ENCODE results near the gene BFAR.
"Not testable (repeated sequence)": the region's sequence is repeated elsewhere in the genome, so short reads cannot be mapped to it uniquely, and the experiment has no call there.

Gene BFAR

DNA sequence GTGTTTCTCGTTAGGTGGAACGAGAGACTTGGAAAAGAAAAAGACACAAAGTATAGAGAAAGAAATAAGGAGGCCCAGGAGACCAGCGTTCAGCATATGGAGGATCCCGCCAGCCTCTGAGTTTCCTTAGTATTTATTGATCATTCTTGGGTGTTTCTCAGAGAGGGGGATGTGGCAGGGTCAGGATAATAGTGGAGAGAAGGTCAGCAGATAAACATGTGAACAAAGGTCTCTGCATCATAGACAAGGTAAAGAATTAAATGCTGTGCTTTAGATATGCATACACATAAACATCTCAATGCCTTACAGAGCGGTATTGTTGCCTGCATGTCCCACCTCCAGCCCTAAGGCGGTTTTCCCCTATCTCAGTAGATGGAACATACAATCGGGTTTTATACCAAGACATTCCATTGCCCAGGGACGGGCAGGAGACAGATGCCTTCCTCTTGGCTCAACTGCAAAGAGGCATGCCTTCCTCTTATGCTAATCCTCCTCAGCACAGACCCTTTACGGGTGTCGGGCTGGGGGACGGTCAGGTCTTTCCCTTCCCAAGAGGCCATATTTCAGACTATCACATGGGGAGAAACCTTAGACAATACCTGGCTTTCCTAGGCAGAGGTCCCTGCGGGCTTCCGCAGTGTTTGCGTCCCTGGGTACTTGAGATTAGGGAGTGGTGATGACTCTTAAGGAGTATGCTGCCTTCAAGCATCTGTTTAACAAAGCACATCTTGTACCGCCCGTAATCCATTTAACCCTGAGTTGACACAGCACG lies 3.6 kb downstream of the BFAR start:
- not testable (repeated sequence) for DNase-seq

DNA sequence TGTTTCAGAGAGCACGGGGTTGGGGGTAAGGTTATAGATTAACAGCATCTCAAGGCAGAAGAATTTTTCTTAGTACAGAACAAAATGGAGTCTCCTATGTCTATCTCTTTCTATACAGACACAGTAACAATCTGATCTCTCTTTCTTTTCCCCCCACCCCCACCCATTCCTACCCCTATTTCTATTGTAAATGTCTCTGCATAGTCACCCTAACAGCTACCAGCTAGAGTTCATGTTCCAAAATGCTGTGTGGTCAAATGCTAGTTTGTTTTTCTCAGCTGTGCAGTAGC lies 4.1 kb downstream of the BFAR start:
- DNase-seq = not testable (repeated sequence)

DNA sequence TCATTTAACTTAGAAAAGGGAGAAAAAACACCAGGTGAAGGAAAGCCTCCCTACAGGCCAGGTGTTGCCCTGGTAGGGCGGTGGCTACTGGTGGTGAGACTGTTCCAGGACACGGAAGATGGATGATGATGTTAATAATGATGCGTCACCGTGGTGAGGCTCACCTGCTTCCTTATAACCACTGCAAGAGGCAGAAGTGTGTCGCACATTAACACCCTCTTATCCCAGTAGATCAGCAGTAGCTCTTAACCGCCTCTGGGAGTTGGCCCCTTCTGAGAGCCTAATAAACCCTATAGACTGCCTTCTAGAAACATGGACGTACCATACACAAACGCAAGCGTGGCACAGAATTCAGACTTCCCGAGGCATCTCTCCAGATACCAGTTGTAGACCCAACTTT lies 7.8 kb downstream of the BFAR start:
- DNase-seq = no peak

DNA sequence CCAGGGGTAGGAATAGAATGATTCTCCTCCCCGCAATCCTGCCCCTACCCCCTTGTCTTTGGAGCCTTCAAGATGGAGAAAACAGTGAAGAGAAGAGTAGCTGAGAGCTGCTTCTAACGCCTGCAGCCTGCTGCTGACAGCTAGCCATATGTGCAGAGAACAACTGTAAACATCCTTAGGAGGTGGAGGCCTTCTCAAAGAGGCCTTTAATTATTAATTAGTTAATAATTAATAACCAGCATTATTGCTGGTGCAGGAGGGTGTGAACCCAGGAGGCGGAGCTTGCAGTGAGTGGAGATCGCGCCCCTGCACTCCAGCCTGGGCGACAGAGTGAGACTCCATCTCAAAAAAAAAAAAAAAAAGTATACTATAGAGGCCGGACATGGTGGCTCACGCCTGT lies 8.5 kb downstream of the BFAR start:
- DNase-seq = no peak

DNA sequence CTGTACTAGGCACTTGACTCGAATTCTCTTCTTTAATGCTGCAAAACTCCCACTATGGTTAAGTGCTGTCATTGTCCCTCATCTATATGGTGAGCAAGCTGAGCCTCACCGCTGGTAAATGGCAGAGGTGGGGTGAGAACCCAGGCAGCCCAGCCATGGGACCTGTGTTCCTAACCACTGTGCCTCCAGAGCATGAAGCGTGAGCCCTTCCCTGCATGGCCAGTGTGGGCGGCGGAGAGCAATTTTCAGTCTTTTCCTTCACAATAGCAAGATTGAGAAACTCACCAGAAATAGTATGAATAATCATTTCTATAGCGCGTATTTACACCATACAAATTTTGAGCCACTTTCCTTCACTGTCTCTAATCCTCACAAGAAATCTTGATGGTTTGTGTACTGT lies 9.2 kb downstream of the BFAR start:
- DNase-seq = no peak

DNA sequence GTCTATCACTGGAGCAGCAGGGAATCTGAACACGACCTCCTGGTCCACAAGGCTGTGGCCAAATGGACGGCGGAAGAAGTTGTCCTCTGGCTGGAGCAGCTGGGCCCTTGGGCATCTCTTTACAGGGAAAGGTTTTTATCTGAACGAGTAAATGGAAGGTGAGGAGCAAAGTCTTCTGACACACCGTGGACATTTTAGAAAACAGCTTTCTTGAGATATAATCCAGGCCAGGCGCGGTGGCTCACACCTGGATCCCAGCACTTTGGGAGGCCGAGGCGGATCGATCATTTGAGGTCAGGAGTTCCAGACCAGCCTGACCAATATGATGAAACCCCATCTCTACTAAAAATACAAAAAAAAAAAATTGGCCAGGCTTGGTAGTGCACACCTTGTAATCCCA lies 17.1 kb downstream of the BFAR start:
- DNase-seq = no peak

DNA sequence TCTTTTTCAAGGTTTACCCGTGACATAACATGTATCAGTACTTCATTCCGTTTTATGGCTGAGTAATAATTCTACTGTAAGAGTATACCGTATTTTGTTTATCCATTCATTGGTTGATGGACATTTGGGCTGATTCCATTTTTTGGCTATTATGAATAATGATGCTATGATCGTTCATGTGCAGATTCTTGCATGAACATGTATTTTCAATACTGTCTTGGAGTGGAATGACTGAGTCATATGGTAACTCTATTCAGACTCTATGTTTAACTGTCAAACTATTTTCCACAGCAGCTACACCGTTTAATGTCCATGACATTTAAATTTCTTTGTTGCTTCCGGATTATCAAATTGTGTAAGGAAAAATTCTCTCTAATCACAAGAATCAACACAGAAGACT lies 17.9 kb downstream of the BFAR start:
- no peak for DNase-seq

DNA sequence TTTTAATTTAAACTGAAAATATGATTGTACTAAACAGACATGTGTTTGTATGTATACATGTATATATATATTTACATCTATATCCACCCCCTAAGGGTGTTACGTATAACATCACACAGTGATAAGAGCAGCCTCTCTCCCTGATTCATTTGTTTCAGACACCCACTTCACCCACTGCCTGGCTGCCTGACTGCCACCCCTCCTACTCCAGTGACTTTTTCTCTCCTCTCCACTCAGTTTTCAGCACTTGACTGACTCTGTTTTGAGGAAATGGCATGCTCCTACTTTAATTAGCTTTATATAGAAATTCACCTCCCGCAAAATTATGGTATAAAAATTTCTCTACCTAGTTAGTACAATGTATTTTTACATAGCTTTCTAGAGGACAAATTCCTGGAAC lies 20.0 kb downstream of the BFAR start:
- no peak for DNase-seq

DNA sequence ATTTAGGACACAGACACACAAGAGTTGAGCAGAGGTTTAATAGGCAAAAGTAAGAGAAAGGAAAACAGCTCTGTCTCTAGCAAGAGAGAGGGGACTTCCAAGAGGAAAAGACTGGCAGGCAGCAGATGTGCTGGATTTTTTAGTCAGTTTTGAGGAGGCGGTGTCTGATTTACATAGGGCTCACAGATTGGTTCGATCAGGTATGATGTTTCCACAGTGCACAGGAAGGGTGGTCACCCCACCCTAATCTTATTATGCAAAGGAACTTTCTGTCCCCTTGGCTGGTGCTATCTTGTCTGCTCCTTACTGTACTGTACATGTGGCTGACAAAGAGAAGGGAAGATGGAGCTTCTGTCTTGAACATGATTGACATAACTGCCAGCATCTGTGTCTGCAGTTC lies 25.3 kb downstream of the BFAR start:
- no peak for DNase-seq

DNA sequence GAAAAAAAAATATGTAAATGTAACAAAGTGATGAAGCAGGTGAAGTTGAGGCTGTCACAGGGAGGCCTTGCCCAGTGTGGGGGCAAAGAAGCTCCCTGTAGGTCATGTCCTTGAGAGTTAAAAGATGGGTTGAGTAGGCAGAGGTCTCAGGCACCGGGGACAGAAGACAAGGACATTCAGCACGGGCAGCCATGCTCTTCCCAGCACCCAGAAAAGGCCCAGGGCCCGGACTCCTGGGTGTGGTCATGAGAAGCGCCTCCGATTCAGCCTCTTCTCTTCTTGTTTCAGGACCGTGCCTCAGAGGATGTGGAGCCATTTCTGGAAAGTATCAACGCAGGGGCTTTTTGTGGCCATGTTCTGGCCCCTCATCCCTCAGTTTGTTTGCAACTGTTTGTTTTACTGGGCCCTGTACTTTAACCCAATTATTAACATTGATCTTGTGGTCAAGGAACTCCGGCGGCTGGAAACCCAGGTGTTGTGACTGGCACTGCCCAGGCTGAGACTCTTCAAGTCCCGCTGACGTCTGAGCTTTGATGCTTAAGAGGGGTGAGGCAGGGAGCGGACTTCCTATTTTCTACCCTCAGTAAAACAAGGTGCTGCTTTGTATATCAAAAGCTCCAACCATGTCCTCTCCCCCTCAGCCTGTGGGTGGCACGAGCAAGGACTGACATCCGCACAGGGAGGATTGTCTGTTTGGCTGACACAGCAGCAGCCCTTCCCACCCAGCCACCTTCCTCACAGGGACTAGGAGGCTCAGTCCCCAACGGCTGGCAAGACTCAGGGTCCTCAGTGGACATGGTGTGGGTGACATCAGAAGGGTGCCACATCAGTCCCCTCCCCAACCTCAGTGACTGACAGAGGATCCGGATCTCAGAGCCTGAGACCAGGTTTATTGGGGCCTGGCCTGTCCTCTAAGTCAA lies 34.9 kb downstream of the BFAR start:
- no peak for DNase-seq

DNA sequence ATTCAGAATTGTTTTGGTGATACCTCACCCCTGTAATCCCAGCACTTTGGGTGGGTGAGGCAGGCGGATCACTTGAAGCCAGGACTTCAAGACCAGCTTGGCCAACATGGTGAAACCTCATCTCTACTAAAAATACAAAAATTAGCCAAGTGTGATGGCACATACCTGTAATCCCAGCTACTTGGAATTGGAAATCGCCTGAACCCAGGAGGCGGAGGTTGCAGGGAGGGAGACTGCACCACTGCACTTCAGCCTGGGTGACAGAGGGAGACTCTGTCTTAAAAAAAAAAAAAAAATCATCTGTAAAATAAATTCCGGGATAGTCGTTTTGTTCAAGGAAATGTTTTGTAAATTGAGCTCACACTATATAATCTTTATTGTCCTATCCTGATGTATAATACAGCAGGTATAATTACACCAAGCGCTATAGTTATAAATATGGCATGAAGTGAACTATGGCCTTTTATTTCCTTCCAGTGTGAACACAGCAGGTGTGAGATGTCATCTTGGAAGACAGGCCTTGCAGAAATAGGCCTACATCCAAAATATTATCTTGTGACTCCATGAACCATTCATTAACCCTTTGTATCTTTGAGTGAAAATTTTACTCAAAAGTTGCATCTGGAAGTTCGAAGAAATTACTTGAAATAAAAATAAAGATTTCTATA lies 35.9 kb downstream of the BFAR start:
- no peak for DNase-seq

DNA sequence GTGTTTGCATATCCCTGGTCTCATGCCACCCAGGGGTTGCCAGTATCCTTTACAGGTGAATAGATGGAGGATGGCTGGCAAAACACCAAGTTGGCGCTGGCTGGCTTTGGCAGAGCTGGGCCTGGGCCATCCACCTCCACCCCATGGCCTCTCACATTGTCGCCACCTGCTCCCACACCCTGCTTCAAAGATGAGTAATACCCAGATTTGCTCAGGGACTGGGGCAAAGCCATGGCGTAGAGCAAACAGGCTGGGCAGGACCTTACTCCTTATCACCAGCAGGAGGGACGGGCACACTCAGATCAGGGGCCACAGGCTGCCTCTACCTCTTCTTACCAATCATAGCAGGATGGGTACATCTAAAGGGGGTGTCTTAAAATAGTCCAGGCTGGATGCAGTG lies 37.0 kb downstream of the BFAR start:
- no peak for DNase-seq

DNA sequence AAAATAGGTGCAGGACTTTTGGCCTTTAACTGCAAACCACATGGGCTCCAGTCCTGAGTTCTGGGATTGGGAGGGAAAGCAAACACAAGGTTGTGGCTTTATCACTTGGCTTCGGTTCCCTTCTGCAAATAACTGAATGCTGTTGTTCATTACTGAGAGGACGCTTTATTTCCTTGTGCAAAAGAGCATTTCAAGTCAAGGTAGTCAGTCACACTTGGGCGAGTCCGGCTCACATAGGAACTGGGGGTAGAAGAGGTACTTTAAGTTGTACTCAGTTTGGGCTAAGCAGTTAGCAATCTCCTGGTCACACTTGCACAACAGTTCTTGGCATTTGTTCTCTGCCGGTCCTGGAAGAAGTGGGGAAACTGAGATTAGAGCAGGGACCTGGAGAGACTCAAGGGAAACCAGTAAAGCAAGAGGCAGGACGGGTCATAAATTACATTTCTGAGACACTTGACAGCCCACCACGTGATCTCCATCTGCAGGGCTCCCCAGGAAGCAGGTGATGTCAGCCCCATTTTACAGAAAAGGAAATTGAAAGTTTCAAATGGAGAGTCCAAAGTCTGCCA lies 39.7 kb downstream of the BFAR start:
- no peak for DNase-seq

DNA sequence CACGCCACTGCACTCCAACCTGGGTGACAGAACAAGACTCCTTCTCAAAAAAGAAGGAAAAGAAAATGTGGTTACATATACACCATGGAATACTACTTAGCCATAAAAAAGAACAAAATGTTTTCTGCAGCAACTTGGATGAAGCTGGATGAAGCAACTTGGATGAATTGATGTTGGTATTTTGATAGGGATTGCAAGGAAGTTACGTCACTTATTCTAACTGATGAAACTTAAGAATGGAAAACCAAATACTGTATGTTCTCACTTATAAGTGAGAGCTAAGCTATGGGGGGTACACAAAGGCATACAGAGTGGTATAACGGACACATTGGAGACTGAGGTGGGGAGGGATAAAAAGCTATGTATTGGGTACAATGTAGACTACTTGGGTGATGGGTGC lies 43.9 kb downstream of the BFAR start:
- no peak for DNase-seq

DNA sequence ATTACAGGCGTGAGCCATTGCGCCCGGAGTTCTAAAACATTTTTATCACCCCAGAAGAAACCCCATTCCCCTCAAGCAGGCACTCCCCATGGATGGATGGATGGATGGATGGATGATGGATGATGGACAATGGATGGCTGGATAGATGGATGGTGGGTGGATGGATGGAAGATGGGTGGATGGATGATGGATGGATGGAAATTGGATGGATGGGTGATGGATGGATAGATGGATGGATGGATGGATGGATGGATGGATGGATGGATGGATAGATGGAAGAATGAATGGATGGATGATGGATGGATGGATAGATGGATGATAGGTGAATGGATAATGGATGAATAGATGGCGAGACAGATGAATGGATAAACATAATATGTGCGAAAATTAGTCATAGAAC lies 44.9 kb downstream of the BFAR start:
- no peak for DNase-seq

DNA sequence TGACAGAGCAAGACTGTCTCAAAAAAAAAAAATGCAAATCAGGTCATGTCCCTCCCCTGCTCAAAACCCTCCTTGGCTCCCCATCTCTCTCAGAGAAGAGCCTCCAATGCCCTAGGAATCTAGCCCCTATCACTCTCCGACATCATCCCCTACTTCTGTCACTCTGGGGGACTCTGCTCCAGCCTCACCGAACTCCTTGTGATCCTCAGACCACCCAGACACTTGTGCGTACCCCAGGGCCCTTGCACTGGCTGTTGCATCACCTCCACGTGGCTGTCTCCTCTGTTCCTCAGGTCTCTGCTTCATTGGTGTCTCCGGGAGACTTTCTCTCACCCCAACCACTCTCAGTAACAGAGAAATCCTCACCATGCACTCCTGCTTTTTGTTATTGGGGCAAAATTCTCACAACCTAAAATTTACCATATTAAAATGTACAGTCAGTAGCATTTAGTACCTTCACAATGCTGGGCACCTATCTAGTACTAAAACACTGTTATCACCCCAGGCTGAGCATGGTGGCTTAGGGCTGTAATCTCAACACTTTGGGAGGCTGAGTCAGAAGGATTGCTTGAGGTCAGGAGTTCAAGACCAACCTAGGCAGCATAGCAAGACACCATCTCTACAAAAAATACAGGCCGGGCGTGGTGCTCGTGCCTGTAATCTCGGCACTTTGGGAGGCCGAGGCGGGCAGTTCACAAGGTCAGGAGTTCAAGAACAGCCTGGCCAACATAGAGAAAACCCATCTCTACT lies 46.2 kb downstream of the BFAR start:
- DNase-seq = no peak

DNA sequence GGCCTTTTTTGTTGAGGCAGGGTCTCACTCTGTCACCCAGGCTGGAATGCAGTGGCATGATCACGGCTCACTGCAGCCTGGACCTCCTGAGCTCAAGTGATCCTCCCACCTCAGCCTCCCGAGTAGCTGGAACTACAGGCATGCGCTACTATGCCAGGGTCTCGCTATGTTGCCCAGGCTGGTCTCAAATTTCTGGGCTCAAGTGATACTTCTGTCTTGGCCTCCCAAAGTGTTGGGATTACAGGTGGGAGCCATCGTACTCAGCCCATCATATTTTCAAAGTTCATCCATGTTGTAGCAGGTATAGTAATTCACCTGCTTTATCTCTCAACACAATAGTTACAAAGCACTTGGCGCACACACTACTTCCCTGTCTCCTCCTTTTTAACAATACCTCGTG lies 47.6 kb downstream of the BFAR start:
- not testable (repeated sequence) for DNase-seq

DNA sequence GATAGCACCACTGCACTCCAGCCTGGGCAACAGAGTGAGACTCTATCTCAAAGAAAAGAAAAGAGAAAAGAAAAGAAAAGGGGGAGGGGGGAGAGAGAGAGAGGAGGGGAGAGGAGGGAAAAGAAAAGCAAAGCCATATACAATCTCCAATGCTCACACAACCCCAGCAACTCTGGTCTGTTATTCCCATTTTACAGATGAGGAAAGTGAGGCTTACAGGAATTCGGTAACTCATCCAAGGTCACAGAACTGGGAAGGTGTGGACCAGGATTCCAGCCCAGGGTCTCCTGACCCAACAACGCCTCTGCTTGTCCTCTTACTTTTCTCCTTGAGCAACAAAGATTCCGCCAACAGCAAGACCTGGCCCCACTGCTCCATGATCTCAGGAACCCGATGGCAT lies 48.4 kb downstream of the BFAR start:
- DNase-seq = no peak

DNA sequence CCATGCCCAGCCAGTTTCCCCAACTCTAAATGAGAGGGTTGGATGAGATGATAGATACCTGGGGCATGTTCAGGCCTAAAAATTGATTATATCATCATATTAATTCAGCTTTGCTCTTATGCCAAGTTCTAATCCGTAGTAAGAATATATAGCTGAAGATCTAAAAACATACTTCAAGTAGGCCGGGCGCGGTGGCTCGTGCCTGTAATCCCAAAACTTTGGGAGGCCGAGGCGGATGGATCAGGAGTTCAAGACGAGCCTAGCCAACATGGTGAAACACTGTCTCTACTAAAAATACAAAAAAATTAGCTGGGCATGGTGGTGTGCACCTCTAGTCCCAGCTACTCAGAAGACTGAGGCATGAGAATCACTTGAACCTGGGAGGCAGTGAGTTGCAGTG lies 49.4 kb downstream of the BFAR start:
- DNase-seq = no peak

DNA sequence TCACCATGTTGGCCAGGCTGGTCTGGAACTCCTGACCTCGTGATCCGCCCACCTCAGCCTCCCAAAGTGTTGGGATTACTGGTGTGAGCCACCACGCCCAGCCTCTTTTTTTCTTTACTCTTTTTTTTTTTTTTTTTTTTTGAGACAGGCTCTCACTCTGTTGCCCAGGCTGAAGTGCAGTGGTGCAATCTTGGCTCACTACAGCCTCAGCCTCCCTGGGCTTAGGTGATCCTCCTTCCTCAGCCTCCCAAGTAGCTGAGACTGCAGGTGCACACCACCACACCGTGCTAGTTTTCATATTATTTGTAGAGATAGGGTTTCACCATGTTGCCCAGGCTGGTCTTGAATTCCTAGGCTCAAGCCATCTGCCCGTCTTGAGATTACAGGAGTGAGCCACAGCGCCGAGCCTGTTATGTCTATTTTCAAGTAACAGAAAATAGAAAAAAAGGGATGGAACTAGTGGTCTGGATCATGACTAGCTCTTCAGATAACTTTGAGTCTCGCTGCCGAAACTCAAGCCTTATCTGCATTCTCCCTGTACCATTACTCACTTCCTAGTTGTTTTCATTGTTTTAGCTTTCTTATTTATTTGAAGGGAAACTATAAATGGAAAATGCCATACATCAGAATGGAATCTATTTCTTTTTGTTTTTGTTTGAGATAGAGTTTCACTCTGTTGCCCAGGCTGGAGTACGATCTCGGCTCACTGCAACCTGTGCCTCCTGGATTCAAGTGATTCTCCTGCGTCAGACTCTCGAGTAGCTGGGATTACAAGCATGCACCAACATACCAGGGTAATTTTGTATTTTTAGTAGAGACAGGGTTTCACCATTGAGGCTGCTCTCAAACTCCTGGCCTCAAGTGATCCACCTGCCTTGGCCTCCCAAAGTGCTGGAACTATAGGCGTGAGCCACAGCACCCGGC lies 53.4 kb downstream of the BFAR start:
- not testable (repeated sequence) for DNase-seq

DNA sequence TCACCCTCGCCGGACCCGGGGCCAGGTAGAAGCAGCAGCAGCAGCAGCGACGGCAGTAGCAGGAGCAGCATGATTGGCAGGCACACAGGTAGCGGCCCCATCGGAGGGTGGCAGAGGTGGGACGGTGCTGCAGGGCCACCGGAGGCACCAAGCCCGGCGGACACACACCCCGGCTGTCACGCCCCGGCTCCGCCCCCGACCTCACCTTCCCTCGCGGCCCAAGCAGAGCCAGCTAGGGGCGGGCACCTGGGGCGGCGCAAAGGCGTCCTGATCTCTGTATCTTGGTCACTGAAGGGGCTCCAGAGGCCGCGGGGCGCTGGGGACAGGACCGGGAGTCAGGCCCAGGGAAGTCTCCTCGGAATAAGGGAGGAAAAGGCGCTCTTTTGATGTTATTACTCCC lies 61.4 kb downstream of the BFAR start, which contains the start of gene PLA2G10:
PLA2G10 (minus strand) TSS at position 180 of the 400 bp plus-strand sequence; CDS start at position 101, 79 bp downstream.
- not testable (repeated sequence) for DNase-seq

DNA sequence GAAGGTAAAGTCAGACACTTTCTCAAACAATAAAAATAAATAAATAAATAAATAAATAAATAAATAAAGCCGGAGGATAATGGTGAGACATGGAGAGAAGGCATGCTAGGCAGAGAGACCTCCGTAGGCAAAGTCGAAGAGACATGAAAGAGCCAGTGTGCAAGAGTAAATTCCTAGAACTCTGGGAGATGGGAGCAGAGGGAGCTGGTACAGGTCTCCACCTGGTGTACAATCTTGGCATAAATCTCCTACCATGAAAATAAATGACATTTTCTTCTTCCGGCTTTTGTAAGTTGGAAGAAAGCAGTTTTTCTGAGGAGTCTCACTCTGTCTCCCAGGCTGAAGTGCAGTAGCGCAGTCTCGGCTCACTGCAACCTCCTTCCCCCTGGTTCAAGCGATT lies 69.1 kb downstream of the BFAR start:
- DNase-seq = not testable (repeated sequence)

Data from activated CD4-positive, CD25-positive, alpha-beta regulatory T cell treated with anti-CD3 and anti-CD28 coated beads, Interleukin-2, amount 50 U/mL, for 72 hours (primary cell).